NK-92 treated with Interleukin-12 subunit alpha and Interleukin-12 subunit beta, amount 100 ng/mL, for 24 hours (cell line): ENCODE results near the gene HES5.
"Not testable (repeated sequence)": the region's sequence is repeated elsewhere in the genome, so short reads cannot be mapped to it uniquely, and the experiment has no call there.

ENCODE experiments used
- DNase-seq: peaks from one replicate; lab custom pipeline; 2025; lab: John Stamatoyannopoulos, UW

HES5 gene, protein sequence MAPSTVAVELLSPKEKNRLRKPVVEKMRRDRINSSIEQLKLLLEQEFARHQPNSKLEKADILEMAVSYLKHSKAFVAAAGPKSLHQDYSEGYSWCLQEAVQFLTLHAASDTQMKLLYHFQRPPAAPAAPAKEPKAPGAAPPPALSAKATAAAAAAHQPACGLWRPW

GRCh38 chr1:2529784-2530512 lies at the start of gene HES5:
TSS of gene HES5 (minus strand) at chr1:2530263. CDS start at chr1:2530164, 99 bp downstream.
- DNase-seq, result no peak

GRCh38 chr1:2578758-2579118 lies 48.7 kb upstream of the HES5 start:
- DNase-seq, result no peak

DNA sequence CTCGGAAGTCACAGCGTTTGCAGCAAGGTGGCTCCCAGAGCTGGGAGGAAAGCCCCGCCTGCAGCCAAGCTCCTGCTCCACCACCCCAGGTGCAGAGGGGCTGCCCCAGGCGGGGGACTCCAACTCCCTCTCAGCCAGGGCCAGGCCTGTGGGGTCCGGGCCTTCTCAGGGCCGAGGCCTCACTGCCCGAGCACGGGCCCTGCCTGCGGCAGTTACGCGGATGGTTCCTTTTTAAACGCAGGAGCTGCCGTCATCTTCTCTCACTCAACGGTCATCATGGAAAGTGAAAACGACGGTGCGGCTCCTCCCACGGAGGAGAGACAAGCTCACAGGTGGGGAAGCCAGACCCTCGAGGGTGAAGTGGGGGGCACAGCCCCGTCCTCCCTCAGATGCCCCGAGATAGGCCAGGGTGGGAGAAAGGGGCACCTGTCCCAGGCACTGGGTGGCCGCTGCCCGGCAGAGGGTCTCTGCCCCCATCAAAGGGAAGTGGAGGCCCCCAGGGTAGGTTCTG lies 47.6 kb upstream of the HES5 start:
- DNase-seq, result not testable (repeated sequence)

GRCh38 chr1:2575801-2576663 lies 46.0 kb upstream of the HES5 start:
- DNase-seq, result no peak

DNA sequence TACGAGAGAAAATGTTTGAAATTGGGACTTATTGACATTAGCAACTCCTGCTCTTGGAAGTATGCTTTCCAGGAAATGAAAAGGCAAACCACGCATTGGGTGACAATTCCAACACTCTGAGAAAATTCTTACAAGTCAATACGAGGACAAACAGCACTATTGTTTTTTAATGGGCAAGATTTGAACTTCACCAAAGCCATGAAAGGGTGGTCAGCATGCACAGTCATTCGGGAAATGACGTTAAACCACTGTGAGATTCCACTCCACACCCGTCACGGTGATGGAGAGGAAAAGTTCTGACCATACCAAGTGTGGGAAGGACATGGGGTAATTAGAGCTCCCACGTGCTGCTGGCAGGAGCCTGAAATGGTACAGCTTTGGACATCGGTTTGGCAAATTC lies 44.3 kb upstream of the HES5 start:
- DNase-seq, result no peak

GRCh38 chr1:2573250-2573920 lies 43.3 kb upstream of the HES5 start:
- DNase-seq, result no peak

GRCh38 chr1:2571348-2571747 lies 41.3 kb upstream of the HES5 start:
- no peak for DNase-seq

DNA sequence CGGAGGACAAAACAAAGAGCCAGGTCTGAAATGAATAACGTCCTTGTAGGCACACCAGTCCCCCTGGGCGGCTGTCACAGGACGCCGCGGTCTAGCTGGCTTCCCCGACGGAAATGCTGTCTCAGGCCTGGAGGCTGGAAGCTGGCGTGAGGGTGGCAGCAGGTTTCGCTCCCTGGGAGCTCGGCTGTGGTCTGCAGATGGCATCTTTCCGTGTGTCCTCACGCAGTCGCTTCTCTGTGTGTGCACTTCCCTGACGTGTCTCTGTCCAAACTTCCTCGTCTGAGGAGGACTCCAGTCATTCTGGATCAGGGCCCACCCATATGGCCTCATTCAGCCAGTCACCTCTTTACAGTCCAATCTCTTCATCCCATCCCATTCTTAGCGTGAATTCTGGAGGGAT lies 40.3 kb upstream of the HES5 start:
- DNase-seq, result no peak

- not testable (repeated sequence) for DNase-seq
Measured at GRCh38 chr1:2569703-2570102, 39.6 kb upstream of the HES5 start.

- DNase-seq, result no peak
Measured at GRCh38 chr1:2569060-2569459, 39.0 kb upstream of the HES5 start.

DNA sequence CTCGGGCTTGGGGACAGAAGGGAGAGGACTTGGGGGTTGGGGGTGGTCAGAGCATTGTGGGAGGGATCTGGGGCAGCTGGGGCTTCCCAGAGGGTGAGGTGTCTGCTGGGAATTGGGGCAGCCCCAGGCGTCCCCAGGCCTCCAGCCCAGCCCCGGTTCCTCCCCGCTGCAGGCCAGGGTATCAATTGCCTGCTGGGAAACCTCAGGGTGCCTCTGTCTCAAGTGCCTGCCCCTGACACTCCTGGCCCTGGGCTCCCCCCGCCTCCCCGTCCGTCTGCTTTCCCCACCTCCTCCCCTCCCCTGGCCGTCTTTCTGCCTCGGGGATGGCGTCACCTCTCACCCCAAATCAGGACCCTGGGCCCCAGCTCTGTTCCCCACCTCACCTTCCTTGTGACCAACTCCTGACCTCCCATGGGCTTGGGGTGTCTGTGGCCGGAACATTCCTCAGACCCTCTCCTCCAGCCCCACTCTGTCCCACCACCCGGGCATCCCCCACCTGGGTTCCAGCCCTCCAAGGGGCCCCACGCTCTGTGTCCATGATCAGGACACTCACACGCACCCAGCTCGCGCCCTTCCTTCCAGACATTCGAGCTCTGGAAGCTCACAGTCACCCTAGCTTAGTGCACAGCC lies 38.2 kb upstream of the HES5 start:
- DNase-seq, result not testable (repeated sequence)

- no peak for DNase-seq
Measured at GRCh38 chr1:2567083-2567679, 37.1 kb upstream of the HES5 start.

GRCh38 chr1:2566101-2567045 lies 36.3 kb upstream of the HES5 start:
- DNase-seq, result no peak

- no peak for DNase-seq
Measured at GRCh38 chr1:2564815-2565374, 34.8 kb upstream of the HES5 start.

- no peak for DNase-seq
Measured at GRCh38 chr1:2564006-2564814, 34.1 kb upstream of the HES5 start.

- no peak for DNase-seq
Measured at GRCh38 chr1:2563205-2563604, 33.1 kb upstream of the HES5 start.

- no peak for DNase-seq
Measured at GRCh38 chr1:2561898-2562895, 32.1 kb upstream of the HES5 start.

DNA sequence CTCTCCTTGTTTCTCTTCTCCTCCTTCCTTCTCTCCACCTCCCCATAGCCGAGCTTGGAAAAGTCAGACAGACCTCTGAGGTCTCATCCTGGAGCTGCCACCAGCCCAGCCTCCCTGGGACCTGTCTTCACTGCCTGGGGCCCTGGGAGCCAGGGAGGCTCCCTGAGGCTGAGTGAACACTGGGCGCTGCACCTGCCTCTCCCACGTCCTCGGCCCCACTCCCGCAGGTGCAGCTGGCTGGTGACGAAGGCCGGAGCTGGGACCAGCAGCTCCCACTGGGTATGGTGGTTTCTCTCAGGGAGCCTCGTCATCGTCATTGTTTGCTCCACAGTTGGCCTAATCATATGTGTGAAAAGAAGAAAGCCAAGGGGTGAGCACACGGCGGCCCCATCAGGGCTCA lies 31.4 kb upstream of the HES5 start:
- DNase-seq, result no peak
